ENCODE data around the gene TFPT.

Gene TFPT

DNA sequence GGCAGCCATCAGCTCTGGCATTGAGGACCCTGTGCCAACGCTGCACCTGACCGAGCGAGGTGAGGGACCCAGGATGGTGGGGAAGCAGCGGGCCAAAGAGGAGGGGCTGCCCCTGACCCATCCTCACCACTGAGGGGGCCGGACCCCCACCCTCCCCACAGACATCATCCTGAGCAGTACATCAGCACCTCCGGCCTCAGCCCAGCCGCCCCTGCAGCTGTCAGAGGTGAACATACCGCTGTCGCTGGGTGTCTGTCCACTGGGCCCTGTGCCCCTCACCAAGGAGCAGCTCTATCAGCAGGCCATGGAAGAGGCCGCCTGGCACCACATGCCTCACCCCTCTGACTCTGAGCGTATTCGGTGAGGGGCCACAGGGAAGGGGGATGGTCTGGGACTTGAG, 36.8 kb upstream of the TFPT start:
- H3F3A ChIP-seq (ENCODE audit: insufficient read depth, low read length) = no peaks in the 10 kb centered on the region
- H3K4me3 ChIP-seq (ENCODE audit: low read depth, low read length, poor library complexity, severe bottlenecking) = no peak overlapping the region
- H3K27ac ChIP-seq (ENCODE audit: low read depth, low read length, poor library complexity, severe bottlenecking) = no peak overlapping the region
- H3K4me1 ChIP-seq (ENCODE audit: insufficient read depth, low read length, severe bottlenecking) = no peaks in the 10 kb centered on the region
- no peak overlapping the region for H3K4me2 ChIP-seq (ENCODE audit: low read length)
- H3K9me2 ChIP-seq (ENCODE audit: low read depth, low read length) = no peaks in the 10 kb centered on the region
- no peak for TF ChIP-seq EZH2 (IDR thresholded peaks at IDR 0.05; ENCODE audit: borderline replicate concordance, low read length)
- TF ChIP-seq, protein P1, sequence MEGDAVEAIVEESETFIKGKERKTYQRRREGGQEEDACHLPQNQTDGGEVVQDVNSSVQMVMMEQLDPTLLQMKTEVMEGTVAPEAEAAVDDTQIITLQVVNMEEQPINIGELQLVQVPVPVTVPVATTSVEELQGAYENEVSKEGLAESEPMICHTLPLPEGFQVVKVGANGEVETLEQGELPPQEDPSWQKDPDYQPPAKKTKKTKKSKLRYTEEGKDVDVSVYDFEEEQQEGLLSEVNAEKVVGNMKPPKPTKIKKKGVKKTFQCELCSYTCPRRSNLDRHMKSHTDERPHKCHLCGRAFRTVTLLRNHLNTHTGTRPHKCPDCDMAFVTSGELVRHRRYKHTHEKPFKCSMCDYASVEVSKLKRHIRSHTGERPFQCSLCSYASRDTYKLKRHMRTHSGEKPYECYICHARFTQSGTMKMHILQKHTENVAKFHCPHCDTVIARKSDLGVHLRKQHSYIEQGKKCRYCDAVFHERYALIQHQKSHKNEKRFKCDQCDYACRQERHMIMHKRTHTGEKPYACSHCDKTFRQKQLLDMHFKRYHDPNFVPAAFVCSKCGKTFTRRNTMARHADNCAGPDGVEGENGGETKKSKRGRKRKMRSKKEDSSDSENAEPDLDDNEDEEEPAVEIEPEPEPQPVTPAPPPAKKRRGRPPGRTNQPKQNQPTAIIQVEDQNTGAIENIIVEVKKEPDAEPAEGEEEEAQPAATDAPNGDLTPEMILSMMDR (IDR thresholded peaks at IDR 0.05; ENCODE audit: low read length) = no peak
- no peaks in the 10 kb centered on the region for H3K79me2 ChIP-seq (ENCODE audit: insufficient read depth, low read length)
- no peak overlapping the region for H3K9ac ChIP-seq (ENCODE audit: low read length)
- H3K27me3 ChIP-seq (ENCODE audit: insufficient read depth, low read length) = no peaks in the 10 kb centered on the region
- H2AFZ ChIP-seq (ENCODE audit: low read length) = no peak overlapping the region
- H4K20me1 ChIP-seq (ENCODE audit: insufficient read depth, low read length) = no peaks in the 10 kb centered on the region
- no peaks in the 10 kb centered on the region for H3K9me3 ChIP-seq (ENCODE audit: low read length)
- H3K36me3 ChIP-seq (ENCODE audit: insufficient read depth, low read length) = peaks cover 98% of the 10 kb centered on the region

DNA sequence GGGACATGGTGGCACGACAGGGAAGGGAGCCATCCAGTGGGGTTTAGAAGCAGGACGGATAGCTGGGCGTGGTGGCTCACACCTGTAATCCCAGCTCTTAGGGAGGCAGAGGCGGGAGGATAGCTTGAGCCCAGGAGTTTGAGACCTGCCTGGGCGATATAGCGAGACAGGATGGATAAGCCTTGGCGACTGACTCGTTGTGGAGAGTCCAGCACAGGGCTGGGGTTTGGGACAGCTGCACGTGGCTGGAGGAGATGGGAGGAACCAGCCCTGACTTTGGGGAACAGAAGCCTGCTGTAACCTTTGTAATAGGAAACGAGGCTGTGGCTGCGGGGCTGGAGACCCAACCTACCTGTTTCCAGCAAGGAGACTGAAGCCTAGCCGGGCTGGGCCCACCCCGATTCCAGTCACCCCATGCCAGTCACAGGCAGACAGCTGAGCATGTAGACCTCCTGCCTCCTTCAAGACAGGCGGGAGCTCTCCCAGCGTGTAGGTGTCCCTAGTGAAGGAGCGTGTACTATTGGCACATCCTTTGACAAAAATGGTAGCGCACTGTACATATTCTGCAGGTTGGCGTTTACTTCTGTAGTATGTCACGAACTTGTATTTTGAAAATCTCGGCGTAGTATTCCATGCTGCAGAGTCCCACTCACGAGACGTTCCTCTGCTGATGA, 36.0 kb upstream of the TFPT start:
- H3F3A ChIP-seq (ENCODE audit: insufficient read depth, low read length) = no peaks in the 10 kb centered on the region
- no peaks in the 10 kb centered on the region for H3K9me2 ChIP-seq (ENCODE audit: low read depth, low read length)
- no peaks in the 10 kb centered on the region for H3K79me2 ChIP-seq (ENCODE audit: insufficient read depth, low read length)
- no peak overlapping the region for H3K4me2 ChIP-seq (ENCODE audit: low read length)
- H3K4me3 ChIP-seq (ENCODE audit: low read depth, low read length, poor library complexity, severe bottlenecking) = no peak overlapping the region
- no peak overlapping the region for H3K27ac ChIP-seq (ENCODE audit: low read depth, low read length, poor library complexity, severe bottlenecking)
- TF ChIP-seq EZH2 (IDR thresholded peaks at IDR 0.05; ENCODE audit: borderline replicate concordance, low read length) = no peak
- TF ChIP-seq, protein P1 (IDR thresholded peaks at IDR 0.05; ENCODE audit: low read length) = no peak
- no peak overlapping the region for H2AFZ ChIP-seq (ENCODE audit: low read length)
- H3K4me1 ChIP-seq (ENCODE audit: insufficient read depth, low read length, severe bottlenecking) = no peaks in the 10 kb centered on the region
- no peaks in the 10 kb centered on the region for H3K27me3 ChIP-seq (ENCODE audit: insufficient read depth, low read length)
- H3K9ac ChIP-seq (ENCODE audit: low read length) = no peak overlapping the region
- H3K36me3 ChIP-seq (ENCODE audit: insufficient read depth, low read length) = peaks cover 98% of the 10 kb centered on the region
- no peaks in the 10 kb centered on the region for H4K20me1 ChIP-seq (ENCODE audit: insufficient read depth, low read length)
- no peaks in the 10 kb centered on the region for H3K9me3 ChIP-seq (ENCODE audit: low read length)

DNA sequence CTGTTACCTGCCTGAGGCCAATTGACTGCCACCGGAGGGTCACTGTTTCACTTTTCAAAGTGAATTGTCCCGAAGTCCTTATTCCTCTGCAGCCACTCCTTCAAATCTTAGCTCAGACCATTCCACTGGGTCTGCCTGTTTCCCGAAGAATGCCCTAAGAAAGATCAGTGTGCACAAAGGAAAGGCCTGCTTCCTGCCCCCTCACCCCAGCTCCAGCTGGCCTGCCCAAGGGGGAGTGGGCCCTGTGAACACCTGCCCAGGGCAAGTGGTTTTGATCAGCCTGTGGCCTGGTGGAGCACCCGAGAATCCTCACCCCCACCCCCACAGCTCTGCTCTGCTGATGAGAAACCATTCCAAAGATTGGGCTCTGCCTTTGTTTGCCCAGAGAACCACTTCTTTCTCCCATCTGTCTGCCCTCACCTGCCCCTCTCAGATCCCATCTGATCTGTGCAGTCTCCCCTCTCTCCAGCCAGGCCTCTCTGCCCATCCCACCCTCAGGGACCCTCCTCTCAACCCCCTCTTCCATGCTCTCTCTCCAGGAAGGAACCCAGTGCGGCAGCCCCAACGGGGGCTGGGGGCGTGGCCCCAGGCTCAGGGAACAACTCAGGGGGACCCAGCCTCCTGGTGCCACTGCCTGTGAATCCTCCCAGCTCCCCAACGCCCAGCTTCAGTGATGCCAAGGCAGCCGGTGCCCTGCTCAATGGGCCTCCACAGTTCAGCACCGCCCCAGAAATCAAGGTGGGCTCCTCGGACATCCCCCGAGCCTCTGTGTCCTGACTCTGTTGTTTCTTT, 33.8 kb upstream of the TFPT start:
- H2AFZ ChIP-seq (ENCODE audit: low read length) = no peak overlapping the region
- no peaks in the 10 kb centered on the region for H3K27me3 ChIP-seq (ENCODE audit: insufficient read depth, low read length)
- TF ChIP-seq, protein P1 (IDR thresholded peaks at IDR 0.05; ENCODE audit: low read length) = no peak
- no peak for TF ChIP-seq EZH2 (IDR thresholded peaks at IDR 0.05; ENCODE audit: borderline replicate concordance, low read length)
- H3K36me3 ChIP-seq (ENCODE audit: insufficient read depth, low read length) = peaks cover 98% of the 10 kb centered on the region
- no peak overlapping the region for H3K9ac ChIP-seq (ENCODE audit: low read length)
- no peaks in the 10 kb centered on the region for H4K20me1 ChIP-seq (ENCODE audit: insufficient read depth, low read length)
- H3K27ac ChIP-seq (ENCODE audit: low read depth, low read length, poor library complexity, severe bottlenecking) = no peak overlapping the region
- no peaks in the 10 kb centered on the region for H3F3A ChIP-seq (ENCODE audit: insufficient read depth, low read length)
- H3K9me2 ChIP-seq (ENCODE audit: low read depth, low read length) = no peaks in the 10 kb centered on the region
- H3K4me3 ChIP-seq (ENCODE audit: low read depth, low read length, poor library complexity, severe bottlenecking) = no peak overlapping the region
- no peaks in the 10 kb centered on the region for H3K79me2 ChIP-seq (ENCODE audit: insufficient read depth, low read length)
- no peaks in the 10 kb centered on the region for H3K4me1 ChIP-seq (ENCODE audit: insufficient read depth, low read length, severe bottlenecking)
- H3K4me2 ChIP-seq (ENCODE audit: low read length) = no peak overlapping the region
- no peaks in the 10 kb centered on the region for H3K9me3 ChIP-seq (ENCODE audit: low read length)

Measured in OCI-LY1 (cell line).